ENCODE data around the gene EVA1C. TPM values are rescaled to one million over a fixed set of nuclear protein-coding genes. Genes with fewer than 3 reads are reported as not detected.
A peak's percentile ranks its signal among the peaks of the same experiment; 100 is the strongest.

The EVA1C gene
- total RNA-seq, 1 experiment from 2014 or later: 29.3 TPM

GRCh38 chr21:32423320-32424190 lies 11.0 kb downstream of the EVA1C start:
- Histone ChIP-seq H3K4me3 (replicated peaks in 1 of 2; ENCODE audit: low read depth in 1 of 2, low read length in 2 of 2) (no peak overlapping the region), H3K27ac (ENCODE audit: low read depth, low read length) (no peak overlapping the region), H3K4me2 (ENCODE audit: low read length) (no peak overlapping the region), H3K79me2 (ENCODE audit: insufficient read depth, low read length) (peaks cover 97% of the 10 kb centered on the region), H3K9ac (ENCODE audit: low read length) (no peak overlapping the region), H2AFZ (ENCODE audit: low read depth, low read length, poor library complexity, severe bottlenecking) (no peak overlapping the region), H3K9me2 (ENCODE audit: insufficient read depth) (no peaks in the 10 kb centered on the region), H3K4me1 (ENCODE audit: control insufficient read depth in 1 of 2, insufficient read depth in 2 of 2, low read length in 2 of 2) (peaks cover 11 to 43% of the 10 kb centered on the region in 2 experiments; a peak in 3 of 4 replicates), H3K36me3 (ENCODE audit: control insufficient read depth in 1 of 2, insufficient read depth in 2 of 2, low read length in 2 of 2) (peaks cover 0 to 3% of the 10 kb centered on the region in 2 experiments; a peak in 1 of 4 replicates), H3K9me3 (ENCODE audit: control insufficient read depth in 1 of 2, insufficient read depth in 1 of 2, low read depth in 1 of 2, low read length in 2 of 2) (no peaks in the 10 kb centered on the region), H3K27me3 (ENCODE audit: insufficient read depth, low read length) (no peaks in the 10 kb centered on the region), H4K20me1 (ENCODE audit: insufficient read depth) (peaks cover 5% of the 10 kb centered on the region; the same call in 1 of the 2 replicates)
- RAD21 ChIA-PET (ENCODE audit: low non-redundant PET in 1 of 2, low total read pairs in 2 of 2, uncharacterized antibody in 2 of 2, unreplicated experiment in 2 of 2): no interaction called here
- no peak for TF ChIP-seq SP1 (IDR thresholded peaks at IDR 0.05; ENCODE audit: low read depth)
- TF ChIP-seq EZH2 (IDR thresholded peaks at IDR 0.05): no peak
- no TSS peak for BruUV-seq (replicated peaks)
- intact Hi-C loops (cut with micrococcal nuclease): no loop called here
- DNase-seq (ENCODE audit: low read depth, low spot score) (no peak), ATAC-seq (peak; percentile 56; the same call in 1 of the 2 replicates)
- POLR2A ChIA-PET: no interaction called here
- CTCF ChIA-PET: no interaction called here

GRCh38 chr21:32424191-32424535 lies 11.7 kb downstream of the EVA1C start:
- BruUV-seq (replicated peaks): no TSS peak
- Histone ChIP-seq H3K27ac (ENCODE audit: low read depth, low read length) (no peak overlapping the region), H3K4me1 (ENCODE audit: control insufficient read depth in 1 of 2, insufficient read depth in 2 of 2, low read length in 2 of 2) (peaks cover 11 to 43% of the 10 kb centered on the region in 2 experiments; a peak in 3 of 4 replicates), H3K36me3 (ENCODE audit: control insufficient read depth in 1 of 2, insufficient read depth in 2 of 2, low read length in 2 of 2) (peaks cover 0 to 3% of the 10 kb centered on the region in 2 experiments; a peak in 1 of 4 replicates), H3K4me3 (replicated peaks in 1 of 2; ENCODE audit: low read depth in 1 of 2, low read length in 2 of 2) (no peak overlapping the region), H3K9me2 (ENCODE audit: insufficient read depth) (no peaks in the 10 kb centered on the region), H3K4me2 (ENCODE audit: low read length) (no peak overlapping the region), H3K9me3 (ENCODE audit: control insufficient read depth in 1 of 2, insufficient read depth in 1 of 2, low read depth in 1 of 2, low read length in 2 of 2) (no peaks in the 10 kb centered on the region), H3K9ac (ENCODE audit: low read length) (no peak overlapping the region), H4K20me1 (ENCODE audit: insufficient read depth) (peaks cover 5% of the 10 kb centered on the region; the same call in 1 of the 2 replicates), H3K79me2 (ENCODE audit: insufficient read depth, low read length) (peaks cover 93% of the 10 kb centered on the region), H2AFZ (ENCODE audit: low read depth, low read length, poor library complexity, severe bottlenecking) (no peak overlapping the region), H3K27me3 (ENCODE audit: insufficient read depth, low read length) (no peaks in the 10 kb centered on the region)
- ChIA-PET CTCF (no interaction called here), RAD21 (ENCODE audit: low non-redundant PET in 1 of 2, low total read pairs in 2 of 2, uncharacterized antibody in 2 of 2, unreplicated experiment in 2 of 2) (no interaction called here), POLR2A (no interaction called here)
- intact Hi-C loops (cut with micrococcal nuclease): no loop called here
- ATAC-seq (no peak), DNase-seq (ENCODE audit: low read depth, low spot score) (no peak)
- no peak for TF ChIP-seq TCF7L2 (IDR thresholded peaks at IDR 0.05; ENCODE audit: borderline replicate concordance, extremely low read depth, insufficient read depth, insufficient read length)
- TF ChIP-seq JUND (IDR thresholded peaks at IDR 0.05): no peak
- TF ChIP-seq SIN3A (IDR thresholded peaks at IDR 0.05; ENCODE audit: low read depth): no peak
- TF ChIP-seq MAX (IDR thresholded peaks at IDR 0.05): no peak
- TF ChIP-seq POLR2AphosphoS5 (IDR thresholded peaks at IDR 0.05; ENCODE audit: low read depth, low read length): no peak
- TF ChIP-seq ZFX (IDR thresholded peaks at IDR 0.05): no peak
- no peak for TF ChIP-seq ATF3 (IDR thresholded peaks at IDR 0.05)
- TF ChIP-seq ELF1 (IDR thresholded peaks at IDR 0.05; ENCODE audit: borderline replicate concordance, low read depth): no peak
- no peak for TF ChIP-seq POLR2A (IDR thresholded peaks at IDR 0.05; ENCODE audit: borderline replicate concordance, extremely low read depth, insufficient read depth, insufficient read length)
- no peak for TF ChIP-seq ZNF274 (IDR thresholded peaks at IDR 0.05; ENCODE audit: low read depth, low read length)
- no peak for TF ChIP-seq YY1 (IDR thresholded peaks at IDR 0.05; ENCODE audit: extremely low read depth, insufficient replicate concordance, low read depth, low read length)
- no peak for TF ChIP-seq EZH2 (IDR thresholded peaks at IDR 0.05)
- TF ChIP-seq CBX3 (IDR thresholded peaks at IDR 0.05; ENCODE audit: low read depth): no peak
- no peak for TF ChIP-seq ZBTB33 (IDR thresholded peaks at IDR 0.05; ENCODE audit: extremely low read depth, insufficient replicate concordance, low read length)
- TF ChIP-seq SP1 (IDR thresholded peaks at IDR 0.05; ENCODE audit: low read depth): no peak
- no peak for TF ChIP-seq FOSL1 (IDR thresholded peaks at IDR 0.05; ENCODE audit: low read depth)

Measured in HCT116 (cell line).